ENCODE measurements around the gene MS4A4E. TPM values are rescaled to one million over a fixed set of nuclear protein-coding genes. Genes with fewer than 3 reads are reported as not detected.

The MS4A4E gene
- total and polyA plus RNA-seq, 2 of the 8 experiments (the other 6 are each of a cell fraction or from before 2014, with no cell fraction given): not detected

DNA sequence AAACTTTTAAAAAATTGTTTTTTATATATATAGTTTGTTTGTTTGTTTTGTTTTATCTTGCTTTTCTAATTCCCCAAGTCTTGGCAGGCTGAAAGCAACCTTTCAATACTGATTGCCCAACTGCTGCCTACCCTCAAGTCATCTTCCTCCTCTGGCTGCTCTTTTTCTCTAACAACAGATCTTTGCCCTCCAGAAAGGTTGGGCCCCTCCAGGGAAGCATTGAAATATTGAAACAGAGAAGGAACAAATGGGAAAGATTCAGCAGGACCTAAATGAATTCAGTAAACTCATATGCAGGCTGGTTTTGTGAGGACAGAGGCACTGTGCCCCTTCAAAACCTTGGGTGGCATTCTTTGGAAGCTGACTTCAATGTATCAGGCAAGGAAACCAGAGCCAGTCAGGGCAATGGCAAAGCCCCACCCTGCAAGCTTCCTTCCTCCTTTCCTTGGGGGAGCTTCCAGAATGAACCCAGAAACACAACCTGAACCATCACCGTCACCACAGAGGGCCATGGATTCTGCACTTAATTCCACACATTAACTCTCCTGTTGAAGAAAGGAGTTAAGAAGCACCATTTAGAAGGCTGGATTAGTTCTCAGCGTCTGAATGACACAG is 59.2 kb downstream of the MS4A4E start (continued):
- no peak for TF ChIP-seq RBBP5 (IDR thresholded peaks at IDR 0.05; ENCODE audit: borderline replicate concordance, low read depth, low read length)
